ENCODE data around the gene ROPN1B.

ROPN1B gene

DNA sequence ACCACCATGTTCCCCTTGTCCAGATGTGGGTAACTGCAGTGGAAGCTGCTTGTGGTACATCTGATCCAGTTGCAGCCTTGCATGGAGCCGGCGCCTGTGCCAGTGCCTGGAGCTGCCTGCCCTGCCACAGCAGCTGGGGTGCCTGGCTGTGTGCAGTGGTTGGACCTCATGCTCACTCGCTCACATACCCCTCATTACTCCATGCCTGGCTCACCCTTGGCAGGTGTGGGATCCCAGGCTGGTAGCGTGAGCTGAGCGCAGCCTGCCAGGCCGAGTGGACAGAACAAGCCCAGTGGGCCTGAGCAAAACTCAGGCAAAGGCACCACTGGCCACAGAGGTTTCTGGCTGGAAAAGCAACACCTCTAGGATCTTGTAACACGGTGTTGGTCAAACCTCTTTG, 35.7 kb downstream of the ROPN1B start:
- DNase-seq (ENCODE audit: low read depth), result no peak

GRCh38 chr3:126005951-126006350, 37.0 kb downstream of the ROPN1B start:
- no peak for DNase-seq (ENCODE audit: low read depth)

DNA sequence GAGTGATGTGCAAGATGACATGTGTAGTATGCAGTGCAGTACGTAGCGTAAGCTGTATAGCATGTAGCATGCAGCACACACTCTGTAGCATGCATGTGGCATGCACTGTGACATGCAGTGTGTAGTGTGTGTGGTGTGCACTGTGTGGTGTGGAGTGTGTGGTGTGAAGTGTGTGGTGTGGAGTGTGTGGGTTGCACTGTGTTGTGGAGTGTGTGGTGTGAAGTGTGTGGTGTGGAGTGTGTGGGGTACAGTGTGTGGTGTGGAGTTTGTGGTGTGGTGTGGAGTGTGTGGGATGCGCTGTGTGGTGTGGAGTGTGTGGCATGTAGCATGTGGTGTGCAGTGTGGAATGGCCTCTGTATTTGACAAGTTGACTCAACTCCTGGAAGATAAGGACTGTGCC, 39.2 kb downstream of the ROPN1B start:
- DNase-seq (ENCODE audit: low read depth), result no peak

GRCh38 chr3:126009181-126009580, 40.2 kb downstream of the ROPN1B start:
- DNase-seq (ENCODE audit: low read depth), result no peak

GRCh38 chr3:126013751-126014156, 44.8 kb downstream of the ROPN1B start:
- no peak for DNase-seq (ENCODE audit: low read depth)

DNA sequence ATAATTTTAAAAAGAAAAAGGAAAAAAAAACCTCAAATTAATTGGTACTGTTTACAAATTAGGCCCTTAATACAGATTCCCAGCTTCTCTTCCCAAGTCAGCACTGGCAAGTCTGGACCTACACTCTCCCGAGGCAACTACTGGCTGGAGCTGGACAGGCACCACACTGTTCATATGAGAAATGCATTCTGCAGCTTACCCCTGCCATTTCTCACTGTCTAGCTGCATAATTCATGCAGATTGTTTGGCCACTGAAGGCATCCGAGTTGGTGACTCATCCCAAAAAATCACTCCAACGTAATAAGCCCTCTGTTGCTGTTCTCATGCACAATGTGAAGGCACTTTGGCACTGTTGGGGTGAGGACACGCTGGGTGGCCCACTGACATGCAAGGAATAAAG, 45.3 kb downstream of the ROPN1B start:
- DNase-seq (ENCODE audit: low read depth), result no peak

GRCh38 chr3:126015075-126015474, 46.1 kb downstream of the ROPN1B start:
- no peak for DNase-seq (ENCODE audit: low read depth)

DNA sequence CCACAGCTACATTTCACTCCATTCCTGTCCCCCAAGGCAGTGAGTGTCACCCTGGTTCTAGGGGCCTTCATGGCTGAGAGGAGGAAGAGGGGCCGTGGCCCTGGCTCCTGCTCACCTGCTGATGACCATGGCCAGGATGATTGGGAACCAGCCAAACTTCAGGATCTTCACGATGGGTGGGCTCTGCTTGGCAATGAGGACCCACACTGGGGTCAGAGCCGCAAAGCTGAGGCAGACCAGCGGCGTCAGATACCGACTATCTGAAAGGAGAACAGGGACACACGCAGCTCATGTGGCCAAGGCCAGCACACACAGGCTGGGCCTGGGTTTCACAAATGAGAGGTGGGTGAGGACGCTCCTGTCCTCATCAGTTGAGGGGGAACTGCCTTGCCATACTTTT, 47.6 kb downstream of the ROPN1B start:
- DNase-seq (ENCODE audit: low read depth), result no peak

DNA sequence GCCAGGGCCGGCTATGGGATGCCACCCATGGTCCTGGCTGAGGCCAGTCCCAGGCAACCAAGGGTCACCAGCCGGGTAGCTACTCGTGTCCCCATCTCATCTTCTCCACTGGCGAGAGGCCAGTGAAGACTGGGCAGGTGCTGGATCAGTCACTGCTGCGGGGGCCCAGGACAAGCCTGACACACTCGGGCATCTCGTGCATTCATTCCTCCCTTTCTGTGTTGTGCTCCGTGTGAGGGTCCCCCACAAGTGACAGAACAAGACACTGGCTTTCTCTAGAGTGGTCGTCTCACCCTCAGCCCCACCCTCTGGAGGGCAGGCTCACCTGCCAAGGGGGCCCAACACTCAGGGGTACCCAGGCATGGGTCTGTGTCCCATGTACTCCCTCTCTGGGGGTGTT, 48.4 kb downstream of the ROPN1B start:
- DNase-seq (ENCODE audit: low read depth), result no peak

DNA sequence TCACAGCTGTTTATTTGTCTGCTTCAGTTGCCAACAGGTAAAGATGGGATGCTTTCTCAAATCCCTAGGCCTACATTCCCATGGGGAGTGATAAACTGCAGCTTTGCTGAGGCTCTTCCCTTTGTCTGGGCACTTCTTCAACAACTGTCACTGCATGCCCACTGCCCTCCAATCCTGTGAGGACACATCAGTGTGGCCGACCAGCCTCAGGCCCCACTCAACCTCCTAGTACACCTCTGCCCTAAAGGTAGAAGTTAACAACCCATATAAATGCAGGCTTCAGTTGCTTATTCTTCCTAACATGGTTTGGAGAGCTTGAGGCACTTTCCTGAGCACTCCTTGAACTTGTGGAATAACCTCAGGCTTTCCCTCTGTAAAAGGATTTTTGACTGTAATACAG, 49.6 kb downstream of the ROPN1B start:
- no peak for DNase-seq (ENCODE audit: low read depth)

DNA sequence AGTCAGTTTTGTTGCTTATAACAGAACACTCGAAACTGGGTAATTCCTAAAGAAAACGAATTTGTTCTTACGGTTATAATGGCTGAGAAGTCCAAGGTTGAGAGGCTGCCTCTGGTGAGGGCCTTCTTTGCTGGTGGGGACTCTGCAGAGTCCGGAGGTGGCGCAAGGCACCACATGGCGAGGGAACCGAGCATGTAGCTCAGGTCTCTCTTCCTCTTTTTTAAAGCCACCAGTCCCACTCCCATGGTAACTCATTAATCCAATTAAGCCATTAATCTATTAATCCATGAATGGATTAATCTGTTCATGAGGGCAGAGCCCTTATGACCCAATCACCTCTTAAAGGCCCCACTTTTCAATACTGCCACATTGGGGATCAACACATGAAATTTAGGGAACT, 50.0 kb downstream of the ROPN1B start:
- no peak for DNase-seq (ENCODE audit: low read depth)

- no peak for DNase-seq (ENCODE audit: low read depth)
Observed at GRCh38 chr3:126019683-126020082, 50.7 kb downstream of the ROPN1B start.

- DNase-seq (ENCODE audit: low read depth), result no peak
Observed at GRCh38 chr3:126021224-126021623, 52.2 kb downstream of the ROPN1B start.

GRCh38 chr3:126021702-126022101, 52.7 kb downstream of the ROPN1B start:
- no peak for DNase-seq (ENCODE audit: low read depth)

DNA sequence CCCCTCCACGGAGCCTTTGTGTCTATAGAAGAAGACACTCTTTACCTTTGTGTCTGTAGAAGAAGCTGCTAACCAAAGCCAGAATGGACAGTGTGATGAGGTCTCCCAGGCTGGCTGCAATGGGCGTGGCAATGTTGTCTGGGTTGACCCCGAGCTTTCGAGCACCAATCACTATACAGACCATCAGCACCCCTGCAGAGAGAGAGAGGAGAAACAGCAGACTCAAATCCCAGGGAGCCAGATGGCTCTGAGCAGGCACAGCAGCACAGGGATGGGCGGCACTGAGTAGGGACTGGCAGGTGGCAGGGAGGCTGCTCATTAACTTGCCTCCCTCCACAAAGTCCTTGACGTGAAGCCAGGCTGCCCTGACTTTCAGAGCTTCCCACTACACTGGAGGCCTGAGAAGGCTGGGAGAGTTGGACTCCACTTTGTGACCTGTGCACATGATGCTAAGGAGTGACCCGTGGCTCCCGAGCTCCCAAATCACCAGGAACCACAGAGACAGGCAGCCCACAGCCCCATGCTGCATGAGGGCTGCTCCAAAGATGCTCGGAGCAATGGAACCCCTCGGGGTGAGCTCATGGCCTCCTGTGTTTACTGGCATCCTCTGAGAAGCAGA, 53.9 kb downstream of the ROPN1B start:
- no peak for DNase-seq (ENCODE audit: low read depth)

- no peak for DNase-seq (ENCODE audit: low read depth)
Observed at GRCh38 chr3:126023390-126023789, 54.4 kb downstream of the ROPN1B start.

DNA sequence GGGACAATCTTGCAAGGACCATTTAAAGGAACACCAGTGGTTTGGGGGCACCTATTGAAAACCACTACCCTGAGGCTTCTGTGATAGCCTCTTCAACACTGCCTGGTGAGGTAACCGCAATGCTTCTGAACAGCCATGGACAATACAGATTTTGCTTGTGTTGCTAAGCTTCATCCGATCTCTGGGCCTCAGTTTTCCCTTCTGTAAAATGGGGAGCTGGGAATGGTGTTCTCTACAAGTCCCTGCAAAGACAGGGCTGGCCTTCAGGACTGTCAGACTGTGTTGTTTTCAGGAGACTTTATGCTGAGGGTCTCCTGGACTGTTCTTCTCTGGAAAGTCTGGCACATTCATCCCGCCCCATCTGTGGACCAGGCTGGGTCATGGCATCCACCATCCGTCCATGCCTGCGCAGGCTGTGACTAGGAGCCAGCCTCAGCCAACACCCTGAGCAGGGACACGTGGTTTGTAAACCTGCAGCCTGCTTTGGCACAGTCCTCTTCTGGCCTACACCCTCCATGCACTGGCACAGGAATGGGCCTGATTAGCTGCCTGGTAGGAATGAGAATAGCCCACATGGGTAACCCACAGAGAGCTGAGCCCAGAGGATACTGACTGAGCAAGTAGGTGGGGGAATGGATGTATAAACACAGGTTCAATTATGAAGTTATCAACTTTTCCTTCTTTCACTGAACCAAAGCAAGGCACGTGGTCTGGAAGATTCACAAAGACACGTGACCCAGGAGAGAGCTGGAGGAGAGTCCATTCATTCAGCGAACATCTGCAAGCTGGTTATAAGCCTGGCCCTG, 55.3 kb downstream of the ROPN1B start:
- no peak for DNase-seq (ENCODE audit: low read depth)

GRCh38 chr3:126025116-126025729, 56.2 kb downstream of the ROPN1B start:
- no peak for DNase-seq (ENCODE audit: low read depth)

DNA sequence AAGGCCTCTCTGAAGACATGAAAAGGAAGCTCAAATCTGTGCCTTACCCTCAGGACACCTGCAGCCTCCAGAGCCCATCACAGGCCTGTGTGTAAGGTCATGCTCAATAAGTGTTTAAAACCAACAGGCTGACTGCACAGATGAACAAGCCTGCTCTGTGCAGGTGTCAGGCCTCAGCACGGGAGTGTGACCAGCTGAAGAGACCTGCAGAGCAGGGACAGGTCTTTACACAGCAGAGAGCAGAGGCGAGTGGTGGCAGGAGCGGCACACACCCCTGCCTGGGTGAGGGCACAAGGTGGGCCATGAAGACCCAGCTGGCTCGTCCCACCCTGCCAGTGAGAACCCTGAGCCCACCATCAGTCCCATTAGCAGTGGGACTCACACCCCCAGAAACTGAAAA, 56.9 kb downstream of the ROPN1B start:
- no peak for DNase-seq (ENCODE audit: low read depth)

DNA sequence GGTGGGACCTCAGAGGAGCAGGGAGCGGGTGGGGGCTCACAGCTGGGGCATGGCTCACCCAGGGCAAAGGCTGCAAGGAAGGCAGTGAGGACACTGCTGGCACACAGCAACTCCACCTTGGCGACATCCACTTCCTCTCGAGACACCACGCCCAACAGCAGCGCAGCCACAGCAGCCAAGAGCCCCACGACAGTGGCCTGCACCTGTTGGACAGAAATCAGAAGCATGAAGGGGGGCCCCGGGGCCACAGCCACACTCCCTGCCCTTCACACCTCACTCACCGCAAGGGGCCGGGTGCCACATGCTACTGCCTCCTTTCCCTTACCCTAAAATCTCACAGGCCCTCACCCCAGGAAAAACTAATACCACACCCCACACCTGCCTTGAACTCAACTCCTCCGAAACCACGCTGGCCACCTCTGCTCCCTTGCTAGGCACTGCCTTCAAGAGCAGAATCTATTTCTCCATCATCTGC, 57.3 kb downstream of the ROPN1B start:
- no peak for DNase-seq (ENCODE audit: low read depth)

DNA sequence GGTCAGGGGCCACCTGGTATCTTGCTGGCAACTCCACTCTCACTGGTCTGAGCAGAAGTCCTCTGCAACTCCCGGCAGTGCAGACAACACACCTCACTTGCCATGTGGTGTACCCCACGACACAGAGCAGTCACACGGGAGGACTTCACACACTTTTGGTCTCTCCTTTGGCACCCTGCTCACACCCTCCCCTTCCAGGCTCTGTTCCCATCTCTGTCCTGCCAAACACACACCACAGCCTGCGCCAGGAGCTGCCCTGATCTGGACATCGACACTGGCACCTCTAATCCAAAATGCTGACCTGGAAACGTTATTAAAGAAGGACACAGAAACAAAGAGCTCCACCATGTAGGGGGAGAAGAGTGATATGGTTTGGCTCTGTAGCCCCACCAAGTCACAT, 57.8 kb downstream of the ROPN1B start:
- no peak for DNase-seq (ENCODE audit: low read depth)

DNA sequence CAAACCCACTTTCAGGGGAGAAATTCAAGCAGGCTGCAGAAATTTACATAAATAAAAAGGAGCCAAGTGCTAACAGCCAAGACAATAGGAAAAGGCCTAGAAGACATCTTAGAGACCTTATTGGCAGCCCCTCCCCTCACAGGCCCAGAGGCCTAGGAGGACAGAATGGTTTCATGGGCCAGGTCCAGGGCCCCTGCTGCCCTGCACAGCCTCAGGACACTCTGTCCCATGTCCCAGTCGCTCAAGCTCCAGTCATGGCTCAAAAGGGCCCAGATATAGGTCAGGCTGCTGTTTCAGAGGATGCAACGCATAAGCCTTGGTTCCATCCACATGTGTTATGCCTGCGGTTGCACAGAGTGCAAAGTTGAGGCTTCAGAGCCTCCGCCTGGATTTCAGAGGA, 59.1 kb downstream of the ROPN1B start:
- no peak for DNase-seq (ENCODE audit: low read depth)

- no peak for DNase-seq (ENCODE audit: low read depth)
Observed at GRCh38 chr3:126029241-126029640, 60.3 kb downstream of the ROPN1B start.

Data from fibroblast of the conjunctiva (primary cell).